Activated CD4-positive, alpha-beta T cell treated with anti-CD3 and anti-CD28 coated beads for 36 hours (primary cell): ENCODE measurements around the gene MAPK12. TPM values are rescaled to one million over a fixed set of nuclear protein-coding genes. Genes with fewer than 3 reads are reported as not detected.

Source experiments
- ATAC-seq: fragments of 200-7000 bp; cut with Tn5 transposase; one replicate; pipeline ENCODE4 v1.10.0; 2021; ENCODE audit warnings: mild to moderate bottlenecking, moderate library complexity
- CTCF ChIA-PET: fragments of 350-600 bp; sonication (Branson Sonifier 250); formaldehyde crosslinking; loops from one replicate; lab custom pipeline; 2021; ENCODE audit warnings: antibody characterized with exemption; lab: Charles Lee
- POLR2A ChIA-PET: fragments of 350-600 bp; sonication (Branson Sonifier 250); formaldehyde crosslinking; loops from one replicate; lab custom pipeline; 2021; ENCODE audit warnings: antibody characterized with exemption, inconsistent platforms; lab: Charles Lee
- DNase-seq: peaks from one replicate; pipeline ENCODE4 v3.0.0-alpha.2; 2020
- H3K27ac Mint-ChIP-seq: one replicate; pipeline ENCODE4 v1.8.0; 2021; ENCODE audit warnings: mixed read lengths
- H3K27me3 Mint-ChIP-seq: one replicate; pipeline ENCODE4 v1.8.0; 2021; ENCODE audit warnings: mixed read lengths
- H3K36me3 Mint-ChIP-seq: one replicate; pipeline ENCODE4 v1.8.0; 2021; ENCODE audit warnings: low read depth, mixed read lengths
- H3K4me1 Mint-ChIP-seq: one replicate; pipeline ENCODE4 v1.8.0; 2021; ENCODE audit warnings: mixed read lengths
- H3K4me3 Mint-ChIP-seq: one replicate; pipeline ENCODE4 v1.8.0; 2021; ENCODE audit warnings: mild to moderate bottlenecking, moderate library complexity, mixed read lengths
- H3K9me3 Mint-ChIP-seq: one replicate; pipeline ENCODE4 v1.8.0; 2021; ENCODE audit warnings: low read depth, mixed read lengths
- intact Hi-C, 2 experiments: fragments of 100-400 bp; cut with DNase I in 1 of 2; cut with micrococcal nuclease in 1 of 2; formaldehyde crosslinking; loops; one replicate each; pipeline versions ENCODE4 v1.14.2 to v1.15.1; 2022 to 2024; cut with DNase I, micrococcal nuclease
- total RNA-seq, 2 experiments: library from RNA; stranded (reverse); gene quantifications; one replicate each; pipeline ENCODE4 v1.2.3, GENCODE V29; 2021

MAPK12 gene
- total RNA-seq, 2 experiments from 2014 or later, result 5.4 to 8.1 TPM

DNA sequence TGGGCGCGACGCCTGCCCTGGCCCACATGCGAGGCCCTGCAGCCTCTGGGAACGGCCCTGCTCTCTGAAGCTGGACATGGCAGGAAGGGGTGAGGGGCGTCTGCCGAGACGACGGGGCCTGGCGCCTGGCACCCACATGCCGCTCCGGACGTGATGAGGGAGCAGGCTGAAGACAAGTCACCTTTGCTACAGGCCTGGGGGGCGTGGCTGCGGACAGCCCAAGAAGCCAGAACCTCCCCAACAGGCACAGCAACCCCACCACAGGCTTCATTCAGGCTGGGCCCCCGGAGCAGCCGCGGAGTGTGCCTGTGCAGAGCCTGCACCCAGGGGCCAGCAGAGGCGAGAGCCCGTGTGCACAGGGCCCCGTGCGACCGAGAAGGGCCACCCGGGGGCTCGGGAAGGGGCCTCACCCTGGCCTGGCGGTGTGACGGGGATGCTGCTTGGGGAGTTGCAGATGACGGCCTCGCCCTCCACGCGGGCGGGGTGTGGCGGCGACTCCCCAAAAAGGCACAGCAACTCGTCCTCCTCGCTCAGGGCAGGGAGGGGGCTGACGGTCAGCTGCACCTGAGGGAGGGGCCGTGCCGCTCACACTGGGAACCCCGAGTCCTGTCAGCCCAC is 25.3 kb upstream of the MAPK12 start:
- Mint-ChIP-seq H3K27ac (no peak overlapping the region), H3K9me3 (no peaks in the 10 kb centered on the region), H3K4me1 (no peaks in the 10 kb centered on the region), H3K27me3 (peaks cover 8% of the 10 kb centered on the region), H3K36me3 (no peaks in the 10 kb centered on the region), H3K4me3 (no peak overlapping the region)
- ChIA-PET CTCF (no interaction called here), POLR2A (no interaction called here)
- DNase-seq (no peak), ATAC-seq (no peak)
- intact Hi-C loops, result no loop called here

DNA sequence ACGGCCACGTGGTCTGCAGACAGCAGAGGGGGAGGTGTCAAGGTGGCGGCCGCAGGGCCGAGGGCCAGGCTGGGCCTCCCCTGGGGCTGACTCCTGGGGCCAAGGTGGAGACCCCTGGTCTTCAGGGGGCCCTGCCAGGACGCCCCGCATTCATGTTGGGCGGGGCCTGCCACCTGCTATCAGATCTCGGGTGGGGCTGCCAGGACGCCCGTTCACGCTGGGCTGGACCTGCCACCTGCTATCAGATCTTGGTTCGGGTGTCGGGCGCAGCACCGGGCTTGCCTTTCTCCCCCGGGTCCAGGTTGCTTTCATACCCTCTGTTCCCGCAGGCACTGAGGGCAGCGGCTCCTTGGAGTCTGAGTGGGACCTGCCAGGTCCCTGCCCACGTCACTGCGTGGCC is 24.8 kb upstream of the MAPK12 start:
- Mint-ChIP-seq H3K4me1 (no peaks in the 10 kb centered on the region), H3K27ac (no peak overlapping the region), H3K27me3 (peaks cover 3% of the 10 kb centered on the region), H3K4me3 (no peak overlapping the region), H3K9me3 (no peaks in the 10 kb centered on the region), H3K36me3 (no peaks in the 10 kb centered on the region)
- no peak for DNase-seq
- CTCF ChIA-PET, result no interaction called here
- ATAC-seq, result no peak
- POLR2A ChIA-PET, result no interaction called here
- intact Hi-C loops, result no loop called here

DNA sequence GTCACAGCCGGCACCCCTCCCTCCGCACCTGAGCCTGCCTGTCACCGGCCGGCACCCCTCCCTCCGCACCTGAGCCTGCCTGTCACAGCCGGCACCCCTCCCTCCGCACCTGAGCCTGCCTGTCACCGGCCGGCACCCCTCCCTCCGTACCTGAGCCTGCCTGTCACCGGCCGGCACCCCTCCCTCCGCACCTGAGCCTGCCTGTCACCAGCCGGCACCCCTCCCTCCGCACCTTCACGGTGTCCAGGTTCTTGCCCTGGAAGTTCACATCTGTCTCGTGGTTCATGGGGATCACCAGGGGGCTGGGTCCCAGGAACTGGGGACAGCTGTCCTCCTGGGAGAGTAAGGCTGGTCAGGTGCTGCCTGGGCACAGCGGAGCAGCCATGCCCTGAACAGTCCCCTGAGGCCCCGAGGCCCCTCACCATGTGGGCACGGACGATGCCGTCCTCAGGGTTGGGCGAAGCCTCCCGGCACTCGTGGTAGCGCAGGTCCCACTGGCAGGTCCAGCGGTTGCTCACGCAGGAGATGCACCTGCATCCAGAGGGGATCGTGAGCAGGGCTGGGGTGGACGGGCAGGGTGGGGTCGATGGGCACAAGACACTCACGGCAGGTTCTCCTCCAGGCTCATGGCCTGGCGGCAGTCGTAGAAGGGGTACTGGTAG is 24.2 kb upstream of the MAPK12 start:
- POLR2A ChIA-PET, result no interaction called here
- Mint-ChIP-seq H3K27me3 (no peaks in the 10 kb centered on the region), H3K9me3 (no peaks in the 10 kb centered on the region), H3K36me3 (no peaks in the 10 kb centered on the region), H3K27ac (no peak overlapping the region), H3K4me1 (no peaks in the 10 kb centered on the region), H3K4me3 (no peak overlapping the region)
- CTCF ChIA-PET, result no interaction called here
- intact Hi-C loops, result no loop called here
- DNase-seq, result no peak
- no peak for ATAC-seq

DNA sequence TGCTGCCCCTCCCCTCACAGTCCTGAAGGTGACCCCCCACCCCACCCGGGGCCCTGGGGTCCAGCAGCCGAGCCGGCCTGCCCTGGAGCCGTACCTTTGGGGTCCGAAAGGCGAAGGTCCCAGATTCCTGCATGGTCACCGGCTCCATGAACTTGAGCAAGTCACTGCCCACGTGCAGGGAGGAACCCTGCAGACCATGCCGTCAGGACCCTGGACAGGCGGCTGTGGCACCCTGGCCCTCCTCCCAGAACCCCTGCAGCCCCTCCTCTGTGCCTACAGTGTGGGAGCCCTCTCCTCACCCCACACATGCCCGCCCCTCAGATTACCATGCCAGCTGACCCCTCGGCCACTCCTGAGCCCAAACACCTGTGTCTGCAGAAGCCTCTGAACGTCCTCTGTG is 23.0 kb upstream of the MAPK12 start:
- H3K4me3 Mint-ChIP-seq, result no peak overlapping the region
- no peaks in the 10 kb centered on the region for H3K4me1 Mint-ChIP-seq
- H3K36me3 Mint-ChIP-seq, result no peaks in the 10 kb centered on the region
- intact Hi-C loops, result no loop called here
- no peaks in the 10 kb centered on the region for H3K27me3 Mint-ChIP-seq
- ChIA-PET POLR2A (no interaction called here), CTCF (no interaction called here)
- no peak for DNase-seq
- no peak for ATAC-seq
- H3K9me3 Mint-ChIP-seq, result no peaks in the 10 kb centered on the region
- H3K27ac Mint-ChIP-seq, result no peak overlapping the region

DNA sequence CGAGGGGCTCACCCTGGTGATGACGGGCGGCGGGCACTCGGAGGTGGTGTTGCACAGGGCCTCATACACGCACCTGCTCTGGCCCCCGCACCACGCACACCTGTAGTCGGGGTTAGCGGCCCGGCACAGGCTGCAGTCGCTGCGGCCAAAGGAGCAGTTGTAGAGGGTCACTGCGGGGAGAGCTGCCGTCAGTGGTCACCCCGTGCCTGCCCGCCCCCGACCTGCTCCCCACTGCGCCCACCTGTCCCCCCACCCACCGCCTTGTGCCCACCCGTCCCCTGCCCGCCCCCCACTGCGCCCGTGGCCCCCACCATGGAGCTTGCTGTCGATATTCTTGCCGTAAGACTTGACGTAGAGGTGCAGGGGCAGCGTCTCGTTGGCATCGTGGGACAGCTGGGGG is 22.3 kb upstream of the MAPK12 start:
- Mint-ChIP-seq H3K36me3 (no peaks in the 10 kb centered on the region), H3K4me1 (no peaks in the 10 kb centered on the region), H3K27ac (no peak overlapping the region), H3K4me3 (no peak overlapping the region), H3K27me3 (no peaks in the 10 kb centered on the region), H3K9me3 (no peaks in the 10 kb centered on the region)
- intact Hi-C loops, result no loop called here
- DNase-seq, result no peak
- no peak for ATAC-seq
- ChIA-PET CTCF (no interaction called here), POLR2A (no interaction called here)

DNA sequence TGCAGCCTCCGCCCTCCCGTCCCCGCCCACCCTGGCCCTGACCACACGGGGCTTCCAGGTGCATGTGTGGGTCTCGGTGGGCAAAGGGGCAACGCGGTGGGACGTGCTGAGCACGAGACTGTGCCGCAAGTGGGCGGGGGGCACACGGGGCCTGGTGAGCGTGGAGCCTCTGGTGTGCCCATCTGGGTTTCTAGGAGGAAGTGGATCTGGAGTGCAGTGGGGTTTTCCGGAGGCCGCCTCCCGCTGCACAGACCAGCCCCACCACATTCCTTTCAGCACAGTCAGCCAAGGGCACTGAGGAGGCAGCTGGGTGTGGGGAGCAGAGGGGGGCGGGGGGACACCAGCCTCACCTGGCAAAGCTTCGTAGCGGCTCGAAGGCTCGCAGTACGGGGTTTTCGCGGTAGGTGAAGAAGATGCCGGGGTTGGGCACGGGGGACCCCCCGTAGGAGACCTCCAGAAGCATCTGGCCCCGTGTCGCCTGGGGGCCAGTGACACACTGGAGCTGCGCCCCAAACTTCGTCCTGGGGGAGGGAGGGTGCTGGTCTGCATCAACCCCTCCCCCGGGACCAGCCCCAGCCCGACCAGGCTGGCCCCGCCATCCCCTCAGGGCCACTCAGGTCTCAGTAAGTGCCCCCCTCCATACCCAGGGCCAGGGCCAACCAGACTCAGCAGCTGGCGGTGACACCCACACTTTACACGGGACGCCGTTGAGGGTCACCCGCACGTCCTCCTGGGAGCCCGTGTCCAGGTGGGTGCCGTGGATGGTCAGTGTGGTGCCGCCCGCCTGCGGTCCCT is 21.1 kb upstream of the MAPK12 start:
- Mint-ChIP-seq H3K4me3 (no peak overlapping the region), H3K4me1 (no peaks in the 10 kb centered on the region), H3K36me3 (no peaks in the 10 kb centered on the region), H3K27ac (no peak overlapping the region), H3K27me3 (no peaks in the 10 kb centered on the region), H3K9me3 (no peaks in the 10 kb centered on the region)
- ChIA-PET POLR2A (no interaction called here), CTCF (no interaction called here)
- intact Hi-C loops, result no loop called here
- DNase-seq (no peak), ATAC-seq (no peak)

DNA sequence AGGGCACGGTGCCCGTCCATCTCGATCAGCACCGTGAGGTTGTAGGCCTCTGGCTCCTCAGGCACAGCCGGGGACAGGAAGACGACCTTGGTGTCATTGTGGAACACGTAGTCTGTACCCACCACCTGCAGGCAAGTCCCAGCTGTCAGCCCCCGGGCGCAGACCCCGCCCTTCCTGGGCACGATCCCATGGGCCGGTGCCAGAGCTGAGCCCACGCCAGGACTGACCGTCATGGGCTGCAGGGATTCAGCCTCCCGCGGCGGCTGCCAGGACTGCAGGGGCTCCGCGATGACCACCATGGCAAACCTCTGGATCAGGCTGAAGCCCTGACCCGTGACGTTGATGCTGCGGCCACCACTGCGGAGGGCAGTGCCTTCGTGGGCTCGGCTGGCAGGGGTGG is 20.5 kb upstream of the MAPK12 start:
- no peaks in the 10 kb centered on the region for H3K36me3 Mint-ChIP-seq
- intact Hi-C loops, result no loop called here
- ATAC-seq, result no peak
- no peak for DNase-seq
- no peak overlapping the region for H3K27ac Mint-ChIP-seq
- H3K27me3 Mint-ChIP-seq, result no peaks in the 10 kb centered on the region
- no peaks in the 10 kb centered on the region for H3K4me1 Mint-ChIP-seq
- no peak overlapping the region for H3K4me3 Mint-ChIP-seq
- ChIA-PET POLR2A (no interaction called here), CTCF (no interaction called here)
- no peaks in the 10 kb centered on the region for H3K9me3 Mint-ChIP-seq

DNA sequence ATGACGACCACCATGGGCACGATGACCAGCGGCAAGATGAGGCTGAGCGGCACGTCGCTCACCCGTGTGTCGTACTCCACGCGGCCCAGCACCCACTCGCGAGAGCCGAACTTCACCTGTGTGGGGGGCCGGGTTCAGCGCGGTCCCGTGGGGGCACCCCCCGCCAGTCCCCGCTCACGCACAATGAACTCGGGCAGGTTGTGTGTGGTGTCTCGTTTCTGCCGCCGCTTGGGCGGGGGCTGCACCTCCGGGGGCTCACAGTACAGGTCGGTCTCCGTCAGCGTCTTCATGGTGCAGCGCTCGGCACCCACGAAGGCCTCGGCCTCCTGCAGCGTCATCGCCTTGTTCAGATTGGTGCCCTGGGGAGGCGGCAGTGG is 19.9 kb upstream of the MAPK12 start:
- Mint-ChIP-seq H3K4me1 (no peaks in the 10 kb centered on the region), H3K27ac (no peak overlapping the region), H3K36me3 (no peaks in the 10 kb centered on the region), H3K27me3 (no peaks in the 10 kb centered on the region), H3K9me3 (no peaks in the 10 kb centered on the region), H3K4me3 (no peak overlapping the region)
- intact Hi-C loops, result no loop called here
- POLR2A ChIA-PET, result no interaction called here
- no peak for ATAC-seq
- DNase-seq, result no peak
- CTCF ChIA-PET, result no interaction called here

DNA sequence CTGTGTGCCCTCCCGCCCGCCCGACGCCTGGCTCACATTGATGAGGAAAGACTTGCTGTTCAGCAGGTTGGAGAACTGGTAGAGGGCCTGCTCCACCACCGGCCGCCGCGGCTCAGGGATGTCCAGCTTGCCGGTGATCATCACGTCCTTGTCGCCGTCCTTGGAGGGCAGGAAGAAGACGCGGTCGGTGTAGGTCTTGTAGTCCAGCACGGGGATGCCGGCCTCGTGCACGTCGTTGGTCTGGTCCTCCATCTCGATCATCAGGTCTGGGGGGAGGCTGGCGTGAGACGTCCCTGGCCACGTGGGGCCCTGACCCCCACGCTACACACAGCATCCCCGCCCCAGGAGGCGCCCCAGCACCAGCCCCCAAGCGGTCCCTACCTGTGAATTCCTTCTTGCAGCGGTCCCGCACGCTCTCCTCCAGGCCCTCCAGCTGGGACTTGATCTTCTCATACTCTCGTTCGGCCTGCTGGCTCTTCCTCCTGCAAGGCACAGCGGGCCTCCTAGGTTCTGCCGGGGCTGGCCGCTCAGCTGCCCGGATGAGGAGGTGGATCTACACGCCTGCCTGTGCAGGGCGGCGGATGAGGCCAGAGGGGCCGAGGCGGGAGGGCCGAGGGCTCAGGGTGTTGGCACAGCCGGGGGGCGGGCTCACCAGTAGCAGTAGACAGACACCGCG is 19.4 kb upstream of the MAPK12 start:
- no peaks in the 10 kb centered on the region for H3K9me3 Mint-ChIP-seq
- H3K27ac Mint-ChIP-seq, result no peak overlapping the region
- DNase-seq (no peak), ATAC-seq (no peak)
- intact Hi-C loops, result no loop called here
- H3K36me3 Mint-ChIP-seq, result no peaks in the 10 kb centered on the region
- no peak overlapping the region for H3K4me3 Mint-ChIP-seq
- no peaks in the 10 kb centered on the region for H3K27me3 Mint-ChIP-seq
- ChIA-PET POLR2A (no interaction called here), CTCF (no interaction called here)
- H3K4me1 Mint-ChIP-seq, result no peaks in the 10 kb centered on the region

DNA sequence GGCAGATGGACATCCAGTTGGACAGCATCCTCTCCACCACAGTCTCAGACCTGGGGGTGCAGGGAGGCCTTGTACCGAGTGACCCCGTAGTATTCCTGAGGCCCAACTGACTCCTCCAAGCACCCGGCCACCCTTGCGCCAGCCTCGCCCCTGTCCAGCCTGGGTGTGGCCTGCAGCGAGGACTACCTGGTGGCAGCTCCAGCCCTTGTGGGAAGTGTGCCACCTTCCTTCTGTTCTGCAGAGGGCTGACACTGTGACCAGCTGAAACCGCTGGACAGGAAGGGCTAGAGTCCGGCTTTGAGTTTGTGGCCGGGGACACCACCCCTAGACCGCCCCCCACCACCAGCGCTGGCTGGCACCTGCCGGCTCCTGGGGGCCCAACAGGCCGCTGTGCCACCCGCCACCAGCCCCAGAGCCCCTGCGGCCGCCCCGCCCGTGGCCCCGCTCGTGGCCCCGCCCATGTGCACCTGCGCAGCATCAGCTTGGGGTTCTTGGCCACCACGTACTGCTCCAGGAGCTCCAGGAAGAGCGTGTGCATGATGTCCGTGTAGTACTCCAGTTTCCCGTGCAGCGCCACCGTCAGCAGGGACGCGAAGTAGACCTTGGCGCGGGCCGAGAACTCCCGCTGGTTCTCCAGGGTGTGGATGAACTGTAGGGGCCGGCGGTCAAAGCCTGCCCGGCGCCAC is 18.7 kb upstream of the MAPK12 start:
- ChIA-PET POLR2A (no interaction called here), CTCF (no interaction called here)
- intact Hi-C loops, result no loop called here
- H3K4me3 Mint-ChIP-seq, result no peak overlapping the region
- H3K27me3 Mint-ChIP-seq, result no peaks in the 10 kb centered on the region
- H3K9me3 Mint-ChIP-seq, result no peaks in the 10 kb centered on the region
- no peak for DNase-seq
- ATAC-seq, result no peak
- no peaks in the 10 kb centered on the region for H3K4me1 Mint-ChIP-seq
- no peaks in the 10 kb centered on the region for H3K36me3 Mint-ChIP-seq
- H3K27ac Mint-ChIP-seq, result no peak overlapping the region

DNA sequence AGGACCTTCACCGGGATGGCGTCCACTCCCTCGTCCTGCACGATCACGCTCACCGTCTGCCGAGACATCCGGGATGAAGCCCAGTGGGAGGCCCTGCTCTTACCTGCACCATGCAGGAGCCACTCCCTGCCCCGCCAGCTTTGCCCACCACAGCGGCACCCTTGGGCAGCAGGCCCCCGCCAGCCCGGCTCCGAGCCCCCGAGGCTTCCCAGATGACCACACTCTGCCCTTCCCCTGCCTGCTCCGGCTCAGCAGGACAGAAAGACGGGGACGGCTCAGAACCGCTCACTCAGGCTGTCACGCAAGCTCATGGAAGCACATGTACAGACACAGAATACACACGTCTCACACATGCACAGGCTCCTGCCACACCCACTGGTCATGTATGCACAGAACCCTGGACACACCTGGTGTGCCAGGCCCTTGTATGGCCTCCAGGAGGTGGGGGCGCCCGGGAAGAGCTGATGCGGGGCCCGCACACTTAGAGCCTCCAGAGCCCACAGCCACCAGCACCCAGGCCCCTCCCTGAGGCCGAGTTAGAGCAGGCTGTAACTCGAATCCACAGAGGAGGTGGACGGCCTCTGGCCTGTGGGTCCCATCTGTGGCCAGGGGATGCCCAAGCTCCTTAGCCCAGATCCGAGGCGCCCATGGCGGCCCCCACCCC is 17.6 kb upstream of the MAPK12 start:
- Mint-ChIP-seq H3K4me3 (no peak overlapping the region), H3K27me3 (no peaks in the 10 kb centered on the region), H3K9me3 (no peaks in the 10 kb centered on the region), H3K27ac (no peak overlapping the region), H3K36me3 (no peaks in the 10 kb centered on the region), H3K4me1 (no peaks in the 10 kb centered on the region)
- CTCF ChIA-PET, result interaction anchor here (0.6 to 0.9 kb wide), 3 partner anchors 20 to 44 kb away, joined by 3 read pairs; no protein-coding TSS in a partner anchor
- no peak for DNase-seq
- no peak for ATAC-seq
- intact Hi-C loops, result loop anchor here in 1 of 2 experiments (5.0 kb wide), 1 partner anchor 48 kb away; the partner anchor contains the start of gene DENND6B
- POLR2A ChIA-PET, result no interaction called here
